HG03139 (cell line): Measurements from ENCODE around the gene ANKS1B.

ENCODE experiments used
- ATAC-seq: cut with Tn5 transposase; IDR thresholded peaks from one replicate; pipeline ENCODE4 v1.9.1; 2021; ENCODE audit not compliant: unreplicated experiment

The ANKS1B gene

GRCh38 chr12:98719515-98720504 lies 1264.9 kb downstream of the ANKS1B start:
- no peak for ATAC-seq

- ATAC-seq = no peak
Measured at GRCh38 chr12:98714426-98714825, 1270.3 kb downstream of the ANKS1B start.

- no peak for ATAC-seq
Measured at GRCh38 chr12:98709022-98709421, 1275.7 kb downstream of the ANKS1B start.

- no peak for ATAC-seq
Measured at GRCh38 chr12:98701166-98701565, 1283.6 kb downstream of the ANKS1B start.

- no peak for ATAC-seq
Measured at GRCh38 chr12:98699586-98699985, 1285.2 kb downstream of the ANKS1B start.

GRCh38 chr12:98698603-98699463 lies 1285.9 kb downstream of the ANKS1B start:
- peak; percentile 97 for ATAC-seq

- ATAC-seq = no peak
Measured at GRCh38 chr12:98697209-98697608, 1287.5 kb downstream of the ANKS1B start.

GRCh38 chr12:98696036-98696646 lies 1288.6 kb downstream of the ANKS1B start:
- ATAC-seq = no peak

- no peak for ATAC-seq
Measured at GRCh38 chr12:98691351-98691750, 1293.4 kb downstream of the ANKS1B start.

GRCh38 chr12:98686603-98687002 lies 1298.1 kb downstream of the ANKS1B start:
- no peak for ATAC-seq
